ENCODE data around the gene KCNH2. TPM values are rescaled to one million over a fixed set of nuclear protein-coding genes. Genes with fewer than 3 reads are reported as not detected.

KCNH2 gene
- polyA plus RNA-seq, 1 of the 3 experiments (the other 2 are of a cell fraction) = 2.2 TPM

- no peaks in the 10 kb centered on the region for H3K36me3 ChIP-seq (replicated peaks in 1 of 2; ENCODE audit: control insufficient read depth in 1 of 2, insufficient read depth in 2 of 2, low read length in 1 of 2)
- no peak overlapping the region for H3K4me3 ChIP-seq (ENCODE audit: low read depth in 2 of 2, low read length in 1 of 2)
- no peak overlapping the region for H2AFZ ChIP-seq (ENCODE audit: low read depth)
- peak overlapping the region in 1 of 2 experiments; percentile 82; a peak in 2 of 4 replicates for H3K27ac ChIP-seq (ENCODE audit: low read depth in 2 of 2, low read length in 1 of 2)
- peaks cover 0 to 87% of the 10 kb centered on the region in 2 experiments; a peak in 2 of 4 replicates for H3K4me1 ChIP-seq (ENCODE audit: control insufficient read depth in 1 of 2, insufficient read depth in 2 of 2, low read depth in 1 of 2, low read length in 1 of 2)
- WGBS (ENCODE audit: low lambda C conversion rate) = 58% methylated on average over 6 of the region's 13 CpGs
- H3F3A ChIP-seq (replicated peaks; ENCODE audit: insufficient read depth) = no peaks in the 10 kb centered on the region
- 0 out of 2 replicates have a peak, but pooled peaks cover 11% of the 10 kb centered on the region for H3K27me3 ChIP-seq (ENCODE audit: insufficient read depth)
- no peak for DNase-seq
- H4K20me1 ChIP-seq (ENCODE audit: insufficient read depth) = no peaks in the 10 kb centered on the region
- H3K4me2 ChIP-seq = no peak overlapping the region
- H3K79me2 ChIP-seq (ENCODE audit: insufficient read depth) = no peaks in the 10 kb centered on the region
- POLR2A ChIA-PET = interaction anchor here (0.6 to 2.0 kb wide), 5 partner anchors 8 to 71 kb away, joined by 3 to 7 read pairs (median 3); no protein-coding TSS in a partner anchor
- CTCF ChIA-PET = interaction anchor here (0.7 to 5.3 kb wide), 13 partner anchors 9 to 76 kb away, joined by 3 to 30 read pairs (median 6); no protein-coding TSS in a partner anchor
- no peaks in the 10 kb centered on the region for H3K9me2 ChIP-seq
- no peak overlapping the region for H3K9ac ChIP-seq
- TF ChIP-seq PBX3 (IDR thresholded peaks at IDR 0.05) (no peak), RFX5 (IDR thresholded peaks at IDR 0.05; ENCODE audit: low read length) (no peak), CTCF (IDR thresholded peaks at IDR 0.05) (no peak), IRF3 (IDR thresholded peaks at IDR 0.05; ENCODE audit: low read depth, low read length) (no peak), NRF1 (IDR thresholded peaks at IDR 0.05; ENCODE audit: low read depth, low read length) (no peak), FOXM1 (IDR thresholded peaks at IDR 0.05; ENCODE audit: low read depth) (no peak), GABPA (IDR thresholded peaks at IDR 0.05; ENCODE audit: low read depth) (no peak), GATA2 (CRISPR knock-in tag; IDR thresholded peaks at IDR 0.05) (no peak), POLR2AphosphoS5 (IDR thresholded peaks at IDR 0.05; ENCODE audit: low read depth, low read length) (no peak), FOSL2 (IDR thresholded peaks at IDR 0.05; ENCODE audit: borderline replicate concordance, low read depth) (no peak), SIN3A (IDR thresholded peaks at IDR 0.05; ENCODE audit: borderline replicate concordance, low read depth, low read length) (no peak), MXI1 (IDR thresholded peaks at IDR 0.05; ENCODE audit: low read depth, low read length) (no peak), USF2 (IDR thresholded peaks at IDR 0.05; ENCODE audit: borderline replicate concordance, low read depth, low read length) (no peak), FOXJ3 (CRISPR knock-in tag; IDR thresholded peaks at IDR 0.05) (no peak), YY1 (IDR thresholded peaks at IDR 0.05; ENCODE audit: low read depth) (no peak), ELF1 (IDR thresholded peaks at IDR 0.05) (no peak), MEF2A (IDR thresholded peaks at IDR 0.05; ENCODE audit: borderline replicate concordance, low read depth) (no peak), JUND (IDR thresholded peaks at IDR 0.05) (no peak), ZBTB33 (IDR thresholded peaks at IDR 0.05; ENCODE audit: borderline replicate concordance, low read depth) (no peak)
- TF ChIP-seq, protein P1, sequence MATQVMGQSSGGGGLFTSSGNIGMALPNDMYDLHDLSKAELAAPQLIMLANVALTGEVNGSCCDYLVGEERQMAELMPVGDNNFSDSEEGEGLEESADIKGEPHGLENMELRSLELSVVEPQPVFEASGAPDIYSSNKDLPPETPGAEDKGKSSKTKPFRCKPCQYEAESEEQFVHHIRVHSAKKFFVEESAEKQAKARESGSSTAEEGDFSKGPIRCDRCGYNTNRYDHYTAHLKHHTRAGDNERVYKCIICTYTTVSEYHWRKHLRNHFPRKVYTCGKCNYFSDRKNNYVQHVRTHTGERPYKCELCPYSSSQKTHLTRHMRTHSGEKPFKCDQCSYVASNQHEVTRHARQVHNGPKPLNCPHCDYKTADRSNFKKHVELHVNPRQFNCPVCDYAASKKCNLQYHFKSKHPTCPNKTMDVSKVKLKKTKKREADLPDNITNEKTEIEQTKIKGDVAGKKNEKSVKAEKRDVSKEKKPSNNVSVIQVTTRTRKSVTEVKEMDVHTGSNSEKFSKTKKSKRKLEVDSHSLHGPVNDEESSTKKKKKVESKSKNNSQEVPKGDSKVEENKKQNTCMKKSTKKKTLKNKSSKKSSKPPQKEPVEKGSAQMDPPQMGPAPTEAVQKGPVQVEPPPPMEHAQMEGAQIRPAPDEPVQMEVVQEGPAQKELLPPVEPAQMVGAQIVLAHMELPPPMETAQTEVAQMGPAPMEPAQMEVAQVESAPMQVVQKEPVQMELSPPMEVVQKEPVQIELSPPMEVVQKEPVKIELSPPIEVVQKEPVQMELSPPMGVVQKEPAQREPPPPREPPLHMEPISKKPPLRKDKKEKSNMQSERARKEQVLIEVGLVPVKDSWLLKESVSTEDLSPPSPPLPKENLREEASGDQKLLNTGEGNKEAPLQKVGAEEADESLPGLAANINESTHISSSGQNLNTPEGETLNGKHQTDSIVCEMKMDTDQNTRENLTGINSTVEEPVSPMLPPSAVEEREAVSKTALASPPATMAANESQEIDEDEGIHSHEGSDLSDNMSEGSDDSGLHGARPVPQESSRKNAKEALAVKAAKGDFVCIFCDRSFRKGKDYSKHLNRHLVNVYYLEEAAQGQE (IDR thresholded peaks at IDR 0.05; ENCODE audit: low read depth, low read length) = no peak
- H3K9me3 ChIP-seq = no peaks in the 10 kb centered on the region
These were observed 35.3 kb downstream of the KCNH2 start for GRCh38 chr7:150942591-150943452.
